GM13977 (cell line): ENCODE measurements around the gene PXT1.
A peak's percentile ranks its signal among the peaks of the same experiment; 100 is the strongest.

ENCODE experiments used
- DNase-seq: peaks from one replicate; pipeline ENCODE4 v3.0.0; 2012; ENCODE audit warnings: low spot score
- in situ Hi-C: fragments of 300-500 bp; cut with MboI; formaldehyde crosslinking; loops from one replicate; pipeline ENCODE4 v1.12.0; 2022; ENCODE audit warnings: low sequenced_read_pairs, low pct_unique_long_range_greater_than_20kb, mixed read lengths, inconsistent platforms; ENCODE audit not compliant: unreplicated experiment
- TF ChIP-seq, protein P1 (sequence below): IDR thresholded peaks from 2 replicates; pipeline ENCODE4 v1.5.1; 2012; ENCODE audit warnings: mild to moderate bottlenecking, control low read depth; ENCODE audit not compliant: insufficient read depth; ENCODE audit errors: extremely low read depth, missing control alignments

PXT1 gene

DNA sequence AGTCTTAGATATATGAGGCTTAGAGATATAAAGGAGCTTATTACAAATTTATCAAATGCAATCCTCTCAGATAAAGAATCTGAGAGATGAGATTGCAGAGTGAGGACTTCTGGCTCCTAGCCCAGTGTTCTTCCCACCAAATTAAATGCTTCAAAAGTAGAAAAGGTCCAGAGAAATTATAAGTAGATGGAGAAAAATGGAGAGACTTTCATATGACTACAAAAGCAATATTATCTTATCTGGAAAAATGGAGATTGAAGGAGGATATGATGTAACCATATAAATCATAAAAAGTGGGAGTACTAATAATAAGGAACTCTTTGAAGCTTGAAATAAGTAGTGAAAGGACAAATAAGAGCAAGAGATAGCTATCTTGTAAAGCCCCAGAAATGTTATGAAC lies 3.0 kb upstream of the PXT1 start:
- DNase-seq = no peak
- TF ChIP-seq, protein P1, sequence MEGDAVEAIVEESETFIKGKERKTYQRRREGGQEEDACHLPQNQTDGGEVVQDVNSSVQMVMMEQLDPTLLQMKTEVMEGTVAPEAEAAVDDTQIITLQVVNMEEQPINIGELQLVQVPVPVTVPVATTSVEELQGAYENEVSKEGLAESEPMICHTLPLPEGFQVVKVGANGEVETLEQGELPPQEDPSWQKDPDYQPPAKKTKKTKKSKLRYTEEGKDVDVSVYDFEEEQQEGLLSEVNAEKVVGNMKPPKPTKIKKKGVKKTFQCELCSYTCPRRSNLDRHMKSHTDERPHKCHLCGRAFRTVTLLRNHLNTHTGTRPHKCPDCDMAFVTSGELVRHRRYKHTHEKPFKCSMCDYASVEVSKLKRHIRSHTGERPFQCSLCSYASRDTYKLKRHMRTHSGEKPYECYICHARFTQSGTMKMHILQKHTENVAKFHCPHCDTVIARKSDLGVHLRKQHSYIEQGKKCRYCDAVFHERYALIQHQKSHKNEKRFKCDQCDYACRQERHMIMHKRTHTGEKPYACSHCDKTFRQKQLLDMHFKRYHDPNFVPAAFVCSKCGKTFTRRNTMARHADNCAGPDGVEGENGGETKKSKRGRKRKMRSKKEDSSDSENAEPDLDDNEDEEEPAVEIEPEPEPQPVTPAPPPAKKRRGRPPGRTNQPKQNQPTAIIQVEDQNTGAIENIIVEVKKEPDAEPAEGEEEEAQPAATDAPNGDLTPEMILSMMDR = no peak
- in situ Hi-C loops = no loop called here

DNA sequence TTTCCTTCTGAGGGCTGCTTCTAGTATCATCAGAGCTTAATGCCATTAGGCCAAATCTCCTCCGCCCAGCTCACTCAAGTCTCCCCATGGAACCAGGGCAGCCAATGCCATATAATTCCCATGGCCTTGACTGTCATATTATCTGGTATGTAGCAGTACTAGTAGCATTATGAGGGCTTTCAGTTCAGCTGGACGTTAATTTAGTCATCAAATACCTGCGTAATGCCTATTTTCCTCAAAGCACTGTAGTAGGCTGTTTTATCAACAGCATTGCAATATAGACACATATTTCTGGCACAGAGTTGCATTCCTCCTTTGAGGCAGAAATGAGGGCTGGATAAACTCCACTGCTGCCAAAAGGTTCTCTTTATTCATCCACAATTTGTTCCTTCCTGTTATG lies 1.8 kb upstream of the PXT1 start:
- TF ChIP-seq, protein P1 = no peak
- peak; percentile 15 for DNase-seq
- in situ Hi-C loops = no loop called here

DNA sequence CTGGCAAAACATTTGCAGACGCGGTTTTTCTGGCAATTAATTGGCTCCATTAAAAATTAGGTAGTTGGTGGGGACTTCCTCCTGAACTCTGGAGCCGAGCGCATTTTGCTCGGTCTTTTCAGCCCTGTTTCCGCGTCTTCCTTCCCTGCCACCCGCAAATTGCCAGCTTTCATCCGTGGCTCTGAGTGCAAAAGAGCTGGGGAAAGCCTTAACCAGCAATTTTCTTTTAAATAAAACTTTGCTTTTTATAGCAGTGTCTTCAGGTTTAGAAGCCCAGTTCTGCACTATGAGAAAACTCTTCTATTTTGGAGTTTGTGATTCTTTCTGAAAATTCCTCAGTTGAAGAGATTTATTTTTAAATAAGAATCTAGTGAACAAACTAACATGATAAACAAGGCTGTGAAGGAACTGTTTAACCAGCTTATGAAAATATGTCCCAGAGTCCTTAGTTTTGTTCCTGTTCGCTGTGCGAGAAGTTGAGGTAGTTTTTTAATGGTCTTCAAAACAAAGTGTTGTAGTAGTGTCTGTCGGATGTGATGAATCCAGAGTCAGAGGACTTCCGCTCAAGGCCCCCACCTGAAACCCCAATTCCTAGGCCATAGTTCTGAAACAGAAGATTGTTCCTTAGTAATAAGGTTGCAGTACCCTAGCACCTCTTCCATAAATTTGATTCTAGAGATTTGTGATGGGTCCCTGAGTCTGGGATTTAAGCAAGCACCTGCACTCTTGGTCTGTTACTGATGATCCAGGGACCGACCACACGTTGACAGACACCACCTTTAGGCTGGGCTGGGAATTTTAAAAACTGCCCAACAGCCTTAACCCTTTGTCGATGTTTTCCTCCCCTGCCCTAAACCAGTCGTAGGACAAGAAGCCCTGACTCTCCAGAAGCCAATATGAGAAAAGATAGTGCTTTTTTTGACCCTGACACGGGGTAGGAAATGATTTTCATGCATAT lies 1.1 kb upstream of the PXT1 start:
- peak; percentile 41 for DNase-seq

DNA sequence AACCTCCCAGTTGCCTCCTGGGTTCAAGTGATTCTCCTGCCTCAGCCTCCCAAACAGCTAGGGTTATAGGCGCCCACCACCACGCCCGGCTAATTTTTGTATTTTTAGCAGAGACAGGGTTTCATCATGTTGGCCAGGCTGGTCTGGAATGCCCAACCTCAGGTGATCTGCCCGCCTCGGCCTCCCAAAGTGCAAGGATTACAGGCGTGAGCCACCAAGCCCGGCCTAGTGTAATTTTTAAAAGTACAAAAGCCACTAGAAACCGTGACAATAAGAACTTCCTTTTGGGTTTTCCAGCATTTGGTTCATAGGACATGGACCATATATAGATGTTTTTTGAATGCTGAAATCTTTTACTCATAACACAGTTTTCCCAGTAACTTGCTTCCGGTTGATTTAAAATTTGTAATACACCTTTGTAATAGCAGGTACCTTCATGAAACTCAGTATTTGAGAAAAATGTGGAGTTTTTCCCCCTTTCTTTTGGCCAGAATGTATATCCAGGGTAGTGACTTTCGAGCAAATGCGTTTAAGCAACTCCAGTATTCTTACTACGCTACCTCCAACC lies 467 bp downstream of the PXT1 start:
- DNase-seq = no peak
- TF ChIP-seq, protein P1 = no peak
- in situ Hi-C loops = no loop called here

More for the DNA sequence above, 1.1 kb upstream of the PXT1 start:
- in situ Hi-C loops = no loop called here
- TF ChIP-seq, protein P1 = peak; percentile 31

DNA sequence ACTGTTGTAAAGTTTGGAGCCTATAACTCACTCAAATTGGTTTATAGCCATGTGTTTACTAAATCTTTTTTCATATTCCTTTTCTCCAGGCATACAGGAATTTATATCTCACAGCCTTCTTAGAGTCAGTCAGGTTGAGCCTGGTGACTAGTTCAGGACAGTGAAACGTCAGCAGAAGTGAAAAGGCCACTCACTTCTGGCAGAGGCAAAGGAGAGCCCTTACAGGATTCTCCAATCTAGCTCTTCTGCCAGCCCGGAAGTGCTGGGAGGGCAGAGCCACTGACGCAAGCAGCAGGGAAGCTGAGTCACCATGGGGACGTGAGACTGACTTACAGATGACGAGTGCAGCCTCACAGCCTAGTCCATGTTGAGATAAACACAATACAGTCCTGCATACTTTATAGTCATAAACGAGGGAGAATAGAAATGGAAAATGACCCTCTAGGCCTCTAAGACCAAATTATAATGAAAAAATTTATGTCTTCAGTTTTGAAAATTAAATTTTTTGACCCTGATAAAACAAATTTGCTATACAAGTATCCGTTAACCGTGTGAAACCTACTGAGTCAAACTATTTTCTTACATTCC lies 1.3 kb downstream of the PXT1 start:
- TF ChIP-seq, protein P1 = no peak
- in situ Hi-C loops = no loop called here
- DNase-seq = peak; percentile 88

DNA sequence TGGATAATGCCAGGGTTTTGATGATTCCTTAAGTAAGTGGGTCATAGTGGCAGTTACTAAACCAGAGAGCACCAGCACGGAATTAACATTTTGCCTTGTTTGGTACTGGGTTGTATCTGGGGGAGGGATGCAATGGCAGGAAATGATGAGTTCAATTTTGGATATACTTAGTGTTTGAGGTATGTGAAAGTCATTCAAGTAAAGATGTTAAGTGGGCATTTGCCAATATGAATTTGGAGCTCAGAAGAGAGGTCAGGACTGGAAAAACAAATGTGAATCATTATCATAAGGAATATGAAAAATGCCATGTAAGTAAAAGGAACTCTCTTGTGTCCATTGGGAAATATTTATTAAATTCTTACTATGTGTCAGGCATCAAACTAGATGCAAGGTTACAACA lies 6.2 kb downstream of the PXT1 start:
- DNase-seq = no peak
- in situ Hi-C loops = loop anchor here (10.0 kb wide), 1 partner anchor 158 kb away; the partner anchor contains the start of gene SRSF3
- TF ChIP-seq, protein P1 = no peak
